ENCODE data around the gene MORN4.

The MORN4 gene

GRCh38 chr10:97584060-97584797 is 49.1 kb downstream of the MORN4 start, which contains the start of gene HOGA1:
HOGA1 (plus strand) TSS chr10:97584389; CDS start chr10:97584704, 315 bp downstream.
- DNase-seq (ENCODE audit: low read depth): no peak
- H3K4me3 ChIP-seq (ENCODE audit: low read depth, low read length): no peak within 1 kb of the TSS
- no peak for TF ChIP-seq POLR2A (IDR thresholded peaks at IDR 0.05; ENCODE audit: extremely low read depth, insufficient read length)
- TF ChIP-seq MYC (IDR thresholded peaks at IDR 0.05; ENCODE audit: low read depth, low read length): no peak
- TF ChIP-seq CTCF (IDR thresholded peaks at IDR 0.05; ENCODE audit: low read depth, low read length): no peak
- no peak for TF ChIP-seq MAX (IDR thresholded peaks at IDR 0.05; ENCODE audit: low read depth, low read length)

GRCh38 chr10:97583476-97583875 is 49.8 kb downstream of the MORN4 start:
- no peak for DNase-seq (ENCODE audit: low read depth)
- TF ChIP-seq MAX (IDR thresholded peaks at IDR 0.05; ENCODE audit: low read depth, low read length): no peak
- TF ChIP-seq CTCF (IDR thresholded peaks at IDR 0.05; ENCODE audit: low read depth, low read length): no peak
- TF ChIP-seq POLR2A (IDR thresholded peaks at IDR 0.05; ENCODE audit: extremely low read depth, insufficient read length): no peak
- TF ChIP-seq MYC (IDR thresholded peaks at IDR 0.05; ENCODE audit: low read depth, low read length): no peak
- no peak overlapping the region for H3K4me3 ChIP-seq (ENCODE audit: low read depth, low read length)

GRCh38 chr10:97582169-97582568 is 51.1 kb downstream of the MORN4 start:
- TF ChIP-seq POLR2A (IDR thresholded peaks at IDR 0.05; ENCODE audit: extremely low read depth, insufficient read length) (no peak), MAX (IDR thresholded peaks at IDR 0.05; ENCODE audit: low read depth, low read length) (no peak), MYC (IDR thresholded peaks at IDR 0.05; ENCODE audit: low read depth, low read length) (no peak), CTCF (IDR thresholded peaks at IDR 0.05; ENCODE audit: low read depth, low read length) (no peak)
- DNase-seq (ENCODE audit: low read depth): no peak
- H3K4me3 ChIP-seq (ENCODE audit: low read depth, low read length): no peak overlapping the region

- no peak for DNase-seq (ENCODE audit: low read depth)
- TF ChIP-seq MYC (IDR thresholded peaks at IDR 0.05; ENCODE audit: low read depth, low read length) (no peak), CTCF (IDR thresholded peaks at IDR 0.05; ENCODE audit: low read depth, low read length) (no peak), MAX (IDR thresholded peaks at IDR 0.05; ENCODE audit: low read depth, low read length) (no peak), POLR2A (IDR thresholded peaks at IDR 0.05; ENCODE audit: extremely low read depth, insufficient read length) (no peak)
- H3K4me3 ChIP-seq (ENCODE audit: low read depth, low read length): no peak overlapping the region
Measured at GRCh38 chr10:97580421-97581367, 52.6 kb downstream of the MORN4 start.

- no peak overlapping the region for H3K4me3 ChIP-seq (ENCODE audit: low read depth, low read length)
- no peak for DNase-seq (ENCODE audit: low read depth)
- TF ChIP-seq MAX (IDR thresholded peaks at IDR 0.05; ENCODE audit: low read depth, low read length): no peak
- TF ChIP-seq MYC (IDR thresholded peaks at IDR 0.05; ENCODE audit: low read depth, low read length): no peak
- TF ChIP-seq POLR2A (IDR thresholded peaks at IDR 0.05; ENCODE audit: extremely low read depth, insufficient read length): no peak
- no peak for TF ChIP-seq CTCF (IDR thresholded peaks at IDR 0.05; ENCODE audit: low read depth, low read length)
Measured at GRCh38 chr10:97578171-97578844, 55.0 kb downstream of the MORN4 start.
